K562 (cell line): ENCODE data around the gene USP48. TPM values are rescaled to one million over a fixed set of nuclear protein-coding genes. Genes with fewer than 3 reads are reported as not detected.

Experiments
- ATAC-seq: fragments of 200-7000 bp; cut with Tn5 transposase; 3 replicates; pipeline ENCODE4 v1.9.1; 2020; ENCODE audit warnings: moderate library complexity
- BruUV-seq: library from RNA; stranded (reverse); fragments of 400-500 nt; replicated peaks from 2 replicates; lab custom pipeline; 2021; lab: Mats Ljungman, UMichigan
- CTCF ChIA-PET: fragments of 300-600 bp; formaldehyde crosslinking; extraction: SDS; loops from one replicate; lab custom pipeline; 2021; ENCODE audit warnings: low intra/inter-chr PET ratio; lab: Yijun Ruan, JAX
- POLR2A ChIA-PET: fragments of 300-600, 350-650 bp; sonication (Branson Sonifier 250); formaldehyde crosslinking; extraction: SDS; loops from one replicate; lab custom pipeline; 2021; ENCODE audit warnings: antibody characterized with exemption, inconsistent platforms; lab: Yijun Ruan, JAX
- DNase-seq, 4 experiments: peaks; one replicate each; pipeline versions ENCODE4 v3.0.0 to v3.0.0-alpha.2; 2011 to 2018; ENCODE audit warnings: low spot score in 3 of 4, mixed read lengths in 3 of 4; ENCODE audit errors: extremely low read depth in 1 of 4
- FAIRE-seq: peaks from 2 replicates; lab custom pipeline; 2011; peaks lifted over from hg19 to GRCh38; lab: Jason Lieb, UNC
- H2AFZ ChIP-seq: 2 replicates; pipeline ENCODE4 v1.6.0; 2011; ENCODE audit warnings: low read depth, low read length, control low read depth, inconsistent platforms
- H3K27ac ChIP-seq: fragments of 200-600 bp; 3 replicates; pipeline ENCODE4 v1.8.0; 2011; ENCODE audit warnings: low read depth, mild to moderate bottlenecking, control low read depth, inconsistent platforms, low read length, moderate library complexity, mixed read lengths; ENCODE audit errors: extremely low read depth
- H3K27me3 ChIP-seq, 2 experiments: fragments of 300-600 bp in 1 of 2; 2 replicates in 1 of 2; 3 replicates in 1 of 2; pipeline versions ENCODE4 v1.6.0 to v1.8.0; 2011; ENCODE audit warnings: inconsistent platforms in 2 of 2, low read length in 2 of 2, mild to moderate bottlenecking in 1 of 2, mixed read lengths in 1 of 2, moderate library complexity in 1 of 2; ENCODE audit not compliant: control insufficient read depth in 2 of 2, insufficient read depth in 2 of 2
- H3K36me3 ChIP-seq: fragments of 300-600 bp; 3 replicates; pipeline ENCODE4 v1.8.0; 2011; ENCODE audit warnings: mild to moderate bottlenecking, low read length, inconsistent platforms; ENCODE audit not compliant: control insufficient read depth, insufficient read depth
- H3K4me1 ChIP-seq, 2 experiments: fragments of 200-600 bp in 1 of 2; replicated peaks in 1 of 2; 2 replicates in 1 of 2; 3 replicates in 1 of 2; pipeline versions ENCODE4 v1.5.1 to v1.8.0; 2011; ENCODE audit warnings: inconsistent platforms in 2 of 2, low read length in 2 of 2, mild to moderate bottlenecking in 1 of 2, mixed read lengths in 1 of 2, moderate library complexity in 1 of 2; ENCODE audit not compliant: control insufficient read depth in 2 of 2, insufficient read depth in 2 of 2
- H3K4me2 ChIP-seq: 2 replicates; pipeline ENCODE4 v1.6.1; 2011; ENCODE audit warnings: low read length, control low read depth, inconsistent platforms, mixed read lengths; ENCODE audit not compliant: insufficient read depth
- H3K4me3 ChIP-seq: fragments of 200-600 bp; sonication (generic), shearing (Covaris generic); 2 replicates; pipeline ENCODE4 v1.5.1; 2016; ENCODE audit warnings: control low read depth, inconsistent platforms
- H3K79me2 ChIP-seq: fragments of 200-600 bp; 3 replicates; pipeline ENCODE4 v1.8.0; 2011; ENCODE audit warnings: low read length, inconsistent platforms; ENCODE audit not compliant: control insufficient read depth, insufficient read depth
- H3K9ac ChIP-seq, 2 experiments: 2 replicates each; pipeline versions ENCODE4 v1.6.0 to v1.6.1; 2011; ENCODE audit warnings: low read depth in 2 of 2, low read length in 2 of 2, control low read depth in 1 of 2, inconsistent platforms in 1 of 2, mild to moderate bottlenecking in 1 of 2, mixed read lengths in 1 of 2; ENCODE audit not compliant: insufficient read depth in 1 of 2
- H3K9me1 ChIP-seq: one replicate; pipeline ENCODE4 v1.6.0; 2011; ENCODE audit warnings: inconsistent platforms, mild to moderate bottlenecking, low read length, moderate library complexity; ENCODE audit not compliant: control insufficient read depth, insufficient read depth
- H3K9me3 ChIP-seq: replicated peaks from 2 replicates; pipeline ENCODE4 v1.5.1; 2011; ENCODE audit warnings: low read depth, low read length, inconsistent platforms; ENCODE audit not compliant: control insufficient read depth, insufficient read depth
- H4K20me1 ChIP-seq: replicated peaks from 2 replicates; pipeline ENCODE4 v1.6.1; 2011; ENCODE audit warnings: low read length, inconsistent platforms, mixed read lengths; ENCODE audit not compliant: control insufficient read depth, insufficient read depth
- ARID4B ChIP-seq: sonication (generic); formaldehyde crosslinking; IDR thresholded peaks from 2 replicates; pipeline ENCODE4 v1.8.0; 2022; ENCODE audit warnings: mild to moderate bottlenecking, missing genetic modification reagents
- BRF1 ChIP-seq: IDR thresholded peaks from 3 replicates; pipeline ENCODE4 v1.6.1; 2011; ENCODE audit warnings: borderline replicate concordance, mild to moderate bottlenecking; ENCODE audit not compliant: insufficient read length; ENCODE audit errors: extremely low read depth
- DMBX1 ChIP-seq: fragments of 250-450 bp; sonication (Bioruptor Pico); IDR thresholded peaks from 2 replicates; pipeline ENCODE4 v1.8.0; 2022; ENCODE audit warnings: inconsistent platforms, mild to moderate bottlenecking, moderate library complexity, borderline replicate concordance
- E2F1 ChIP-seq: sonication (generic); formaldehyde crosslinking; IDR thresholded peaks from 2 replicates; pipeline ENCODE4 v1.8.1; 2023; ENCODE audit warnings: mild to moderate bottlenecking, missing genetic modification reagents, moderate library complexity
- HOXB6 ChIP-seq: fragments of 250-450 bp; sonication (Bioruptor Pico); IDR thresholded peaks from 2 replicates; pipeline ENCODE4 v1.5.1; 2022; ENCODE audit warnings: mild to moderate bottlenecking, borderline replicate concordance
- LEF1 ChIP-seq: fragments of 450-650 bp; IDR thresholded peaks from 2 replicates; pipeline ENCODE4 v1.6.1; 2016; ENCODE audit warnings: mild to moderate bottlenecking
- MEF2A ChIP-seq: IDR thresholded peaks from 2 replicates; pipeline ENCODE4 v1.6.1; 2011; ENCODE audit warnings: low read depth, mild to moderate bottlenecking, low read length, moderate library complexity; ENCODE audit not compliant: control insufficient read depth
- PHTF2 ChIP-seq: fragments of 250-450 bp; sonication (Bioruptor Pico); IDR thresholded peaks from 2 replicates; pipeline ENCODE4 v1.5.0; 2021; ENCODE audit warnings: mild to moderate bottlenecking
- SPI1 ChIP-seq: IDR thresholded peaks from 2 replicates; pipeline ENCODE4 v1.6.1; 2011; ENCODE audit warnings: low read depth, low read length, control low read depth, borderline replicate concordance
- TFE3 ChIP-seq: fragments of 450-650 bp; formaldehyde crosslinking; IDR thresholded peaks from 2 replicates; pipeline ENCODE4 v1.4.0; 2020; ENCODE audit warnings: mild to moderate bottlenecking, mixed read lengths
- U2AF1 ChIP-seq: fragments of 200-400 bp; formaldehyde crosslinking; optimal IDR thresholded peaks from 2 replicates; pipeline ENCODE3; 2017; ENCODE audit warnings: mild to moderate bottlenecking, low read depth, low read length, moderate library complexity
- ZNF197 ChIP-seq: fragments of 200-800 bp; sonication (Bioruptor generic); IDR thresholded peaks from 2 replicates; pipeline ENCODE4 v1.6.1; 2016; ENCODE audit warnings: low read depth, missing genetic modification characterization, missing compliant biosample characterization
- ZNF316 ChIP-seq: fragments of 450-650 bp; IDR thresholded peaks from 2 replicates; pipeline ENCODE4 v1.6.1; 2016
- WGBS: fragments of 100-300 bp; shearing (Covaris generic); methylation state at CpG from one replicate; pipeline ENCODE4 v1.1.6; 2016; ENCODE audit warnings: low coverage, mixed read lengths; ENCODE audit not compliant: insufficient coverage; ENCODE audit errors: missing lambda C conversion rate; 5-methylcytosine and 5-hydroxymethylcytosine counted together
- in situ Hi-C: fragments of 300-500 bp; cut with MboI; formaldehyde crosslinking; loops from 4 replicates; pipeline ENCODE4 v1.15.0; 2018; ENCODE audit warnings: inconsistent platforms, mixed read lengths
- intact Hi-C: fragments of 100-400 bp; cut with micrococcal nuclease; formaldehyde crosslinking; loops from 2 replicates; pipeline ENCODE4 v1.14.2; 2022
- polyA plus RNA-seq, 8 experiments: library from polyadenylated mRNA; depleted of rRNA in 4 of 8; stranded (reverse) in 5 of 8; unstranded in 3 of 8; fragments of >200 nt; fragmentation: Nextera tagmentation in 2 of 8; fragmentation: Illumina TruSeq in 1 of 8; extraction: Ambion mirVana in 2 of 8; extraction: Trizol in 1 of 8; gene quantifications; 2 replicates each; pipeline versions ENCODE4 v1.2.1 to v1.2.3, GENCODE V29; 2011 to 2014; ENCODE audit warnings: inconsistent platforms in 1 of 8, missing spikeins in 1 of 8
- total RNA-seq, 7 experiments: library from RNA; depleted of rRNA in 6 of 7; stranded (reverse); fragments of >200 nt in 6 of 7; fragmentation: Illumina TruSeq in 2 of 7; extraction: Trizol in 2 of 7; gene quantifications; 2 replicates each; pipeline versions ENCODE4 v1.2.1 to v1.2.3, GENCODE V29; 2011 to 2021; ENCODE audit warnings: low replicate concordance in 1 of 7

Gene USP48
- total and polyA plus RNA-seq, 9 of the 15 experiments (the other 6 are each of a cell fraction or from before 2014, with no cell fraction given): 23.3 to 123 (median 106) TPM

GRCh38 chr1:21659099-21659923, 123.6 kb downstream of the USP48 start:
- Histone ChIP-seq H3K4me2 (peak overlapping the region; percentile 73), H3K36me3 (no peaks in the 10 kb centered on the region), H3K9ac (peak overlapping the region in 1 of 2 experiments; percentile 87; a peak in 2 of 4 replicates), H3K27me3 (no peaks in the 10 kb centered on the region), H4K20me1 (peaks cover 37% of the 10 kb centered on the region), H3K27ac (no peak overlapping the region), H3K4me1 (peaks cover 13 to 31% of the 10 kb centered on the region in 2 experiments; a peak in 4 of 5 replicates), H3K9me1 (peaks cover 7% of the 10 kb centered on the region), H3K4me3 (peak overlapping the region; percentile 36), H3K79me2 (no peaks in the 10 kb centered on the region), H3K9me3 (no peaks in the 10 kb centered on the region), H2AFZ (peak overlapping the region; percentile 75)
- intact Hi-C loops (loop anchor here (1.0 to 5.0 kb wide), 8 partner anchors 51 to 422 kb away; no protein-coding TSS in a partner anchor), in situ Hi-C loops (loop anchor here (5.0 to 25.0 kb wide), 3 partner anchors 147 to 405 kb away; partner anchors contain the start of gene ALPL)
- 2% methylated on average over 63 of the region's 64 CpGs for WGBS
- DNase-seq (peak; percentile 90 to 100 (median 99)), ATAC-seq (peak; percentile 96), FAIRE-seq (peak; percentile 67)
- CTCF ChIA-PET: interaction anchor here (0.6 to 2.0 kb wide), 5 partner anchors 124 to 289 kb away, joined by 3 to 11 read pairs (median 3); partner anchors contain the start of gene USP48
- POLR2A ChIA-PET: interaction anchor here (0.6 to 1.5 kb wide), 7 partner anchors 10 to 363 kb away, joined by 3 to 7 read pairs (median 4); partner anchors contain the start of gene RAP1GAP
- no TSS peak for BruUV-seq
- TF ChIP-seq LEF1 (no peak), HOXB6 (CRISPR knock-in tag) (no peak), E2F1 (peak; percentile 98), DMBX1 (CRISPR knock-in tag) (peak; percentile 95), U2AF1 (no peak), ZNF316 (no peak), ZNF197 (CRISPR knock-in tag) (peak; percentile 92), BRF1 (no peak), TFE3 (CRISPR knock-in tag) (no peak), ARID4B (CRISPR knock-in tag) (peak; percentile 99), MEF2A (0 out of 2 replicates have a peak, but pooled peaks have one; percentile 36), SPI1 (peak; percentile 84), PHTF2 (no peak)
